CD4-positive, alpha-beta T cell treated with Interleukin-2 at 100 ng/mL for 4 hours (primary cell): Measurements from ENCODE around the gene TASP1.

Experiments
- DNase-seq: peaks from one replicate; pipeline ENCODE4 v3.0.0-alpha.2; 2020; ENCODE audit warnings: low spot score

TASP1 gene

GRCh38 chr20:13571662-13572061 is 67.1 kb downstream of the TASP1 start:
- no peak for DNase-seq

DNA sequence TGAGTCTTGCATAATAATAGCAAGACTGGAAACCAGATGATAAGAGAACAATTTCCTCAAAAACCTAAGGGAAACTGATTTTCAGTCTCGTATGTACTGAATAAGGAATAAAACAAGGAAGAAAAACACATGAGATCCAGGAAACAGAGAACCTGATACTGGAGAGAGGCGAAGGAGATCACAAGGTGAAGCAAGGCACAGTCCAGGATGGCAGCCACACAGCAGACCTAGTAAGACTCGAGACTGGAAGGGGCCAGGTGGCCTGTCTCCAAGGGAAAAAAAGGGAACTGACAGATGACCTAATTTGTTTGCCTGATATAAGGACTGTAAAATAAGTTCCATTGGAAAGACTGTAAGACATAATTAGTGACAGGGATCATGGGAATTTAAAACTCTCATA is 71.1 kb downstream of the TASP1 start:
- no peak for DNase-seq

DNA sequence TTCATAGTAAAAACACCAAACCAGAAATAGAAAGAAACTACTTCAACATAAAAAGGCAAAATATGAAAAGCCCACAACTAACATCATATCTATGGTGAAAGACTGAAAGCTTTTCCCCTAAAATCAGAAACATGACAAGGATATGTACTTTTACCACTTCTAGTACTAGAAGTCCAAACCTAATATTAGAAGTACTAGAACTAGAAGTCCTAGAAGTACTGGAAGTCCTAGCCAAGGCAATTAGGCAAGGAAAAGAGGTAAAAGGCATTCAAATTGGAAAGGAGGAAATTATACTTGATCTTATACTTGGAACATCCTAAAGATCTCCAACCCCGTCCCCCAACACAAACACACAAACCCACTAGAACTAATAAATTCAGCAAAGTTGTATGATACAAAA is 74.9 kb downstream of the TASP1 start:
- no peak for DNase-seq

- no peak for DNase-seq
Measured at GRCh38 chr20:13554706-13555105, 84.0 kb downstream of the TASP1 start.

DNA sequence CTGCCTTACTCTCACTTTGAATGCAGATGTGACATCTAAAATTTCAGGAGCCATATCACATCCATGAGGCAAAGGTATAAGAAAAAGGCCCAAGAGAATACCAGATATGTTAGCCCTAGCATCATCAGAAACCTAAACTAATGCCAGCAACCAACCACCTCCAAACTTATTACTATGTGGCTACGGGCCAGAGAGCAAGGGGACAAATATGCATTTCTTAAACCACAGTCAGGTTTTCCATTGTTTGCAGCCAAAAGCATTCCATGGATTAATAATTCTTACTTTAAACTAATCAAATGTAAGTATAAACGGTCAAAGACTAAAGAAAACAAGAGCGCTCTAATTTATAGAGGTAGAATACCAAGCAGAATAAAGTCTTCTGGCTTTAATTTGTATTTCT is 84.7 kb downstream of the TASP1 start:
- no peak for DNase-seq

GRCh38 chr20:13552061-13552460 is 86.7 kb downstream of the TASP1 start:
- no peak for DNase-seq

- DNase-seq, result no peak
Measured at GRCh38 chr20:13549451-13549850, 89.3 kb downstream of the TASP1 start.

- DNase-seq, result peak; percentile 62
Measured at GRCh38 chr20:13546497-13547131, 92.1 kb downstream of the TASP1 start.

DNA sequence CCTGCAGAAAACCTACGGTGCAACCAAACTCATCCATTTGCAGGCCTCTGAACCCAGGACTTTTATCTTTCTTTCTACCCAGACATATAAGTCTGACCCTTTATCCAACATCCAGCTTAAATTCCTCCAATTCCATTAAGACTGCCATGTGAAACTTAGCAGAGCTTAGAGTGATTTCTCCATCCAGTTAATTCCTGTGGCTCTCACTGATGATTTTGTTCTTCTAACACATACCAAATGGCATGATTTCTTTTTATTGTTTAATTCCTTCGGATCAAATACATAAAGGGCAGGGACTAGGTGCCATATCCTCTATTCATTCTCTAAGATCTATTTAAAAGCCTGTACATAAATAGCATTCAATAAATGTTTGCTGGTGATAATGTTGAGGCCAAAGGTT is 92.9 kb downstream of the TASP1 start:
- DNase-seq, result no peak

DNA sequence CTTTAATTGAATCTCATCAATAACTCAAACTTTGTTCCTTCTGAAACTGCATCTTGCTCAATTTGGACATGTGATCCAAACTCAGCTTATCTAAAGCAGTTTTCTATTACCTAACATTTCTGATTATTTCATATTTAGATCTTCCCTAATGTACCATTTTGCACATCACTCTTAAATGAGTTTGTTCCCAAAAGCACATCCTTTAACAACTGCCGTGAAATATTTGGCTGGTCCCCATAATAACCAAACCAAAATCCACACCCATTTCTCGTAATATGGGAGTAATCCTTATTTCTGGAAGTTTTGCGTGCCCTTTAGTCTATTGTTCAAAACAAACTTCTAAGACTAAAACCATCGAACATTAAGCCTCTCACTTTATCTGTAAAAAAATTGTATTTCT is 94.9 kb downstream of the TASP1 start:
- DNase-seq, result no peak

- no peak for DNase-seq
Measured at GRCh38 chr20:13535627-13536026, 103.1 kb downstream of the TASP1 start.

DNA sequence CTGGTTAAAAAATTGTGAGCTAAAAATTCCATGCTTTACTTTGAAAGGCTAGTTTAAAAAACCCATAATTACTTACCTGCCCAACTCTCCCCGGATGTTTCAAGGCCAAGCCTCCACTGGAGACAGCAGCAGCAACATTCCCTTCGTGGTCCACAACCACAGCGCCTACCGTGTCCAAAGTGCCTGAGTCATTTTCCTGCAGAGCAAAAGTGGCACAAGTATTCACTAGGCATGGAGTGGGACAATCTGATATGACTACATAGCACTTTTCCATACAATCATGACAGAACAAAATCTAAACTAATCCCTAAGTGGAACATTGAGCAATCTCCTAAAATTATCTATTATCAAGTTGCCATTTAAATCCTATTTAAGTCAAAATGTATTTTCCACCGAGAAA is 104.8 kb downstream of the TASP1 start:
- no peak for DNase-seq

DNA sequence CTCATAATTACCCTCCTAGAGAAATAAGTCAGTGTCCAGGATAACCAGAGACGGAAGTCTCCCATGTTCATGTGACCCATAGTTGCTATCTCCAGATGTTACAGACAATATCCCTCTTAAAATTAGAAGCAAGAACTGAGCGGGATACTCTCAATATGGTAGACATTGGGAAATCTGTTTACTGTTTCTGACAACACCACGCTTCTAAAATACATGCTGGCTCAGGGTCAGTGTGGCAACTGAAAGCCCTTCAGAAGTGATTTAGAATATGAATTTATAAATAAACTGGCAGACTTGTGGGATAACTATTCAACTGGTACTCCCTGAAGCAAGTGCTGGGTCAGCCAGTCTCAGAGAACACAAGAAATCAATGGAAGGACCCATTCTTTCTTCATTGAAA is 108.6 kb downstream of the TASP1 start:
- no peak for DNase-seq

DNA sequence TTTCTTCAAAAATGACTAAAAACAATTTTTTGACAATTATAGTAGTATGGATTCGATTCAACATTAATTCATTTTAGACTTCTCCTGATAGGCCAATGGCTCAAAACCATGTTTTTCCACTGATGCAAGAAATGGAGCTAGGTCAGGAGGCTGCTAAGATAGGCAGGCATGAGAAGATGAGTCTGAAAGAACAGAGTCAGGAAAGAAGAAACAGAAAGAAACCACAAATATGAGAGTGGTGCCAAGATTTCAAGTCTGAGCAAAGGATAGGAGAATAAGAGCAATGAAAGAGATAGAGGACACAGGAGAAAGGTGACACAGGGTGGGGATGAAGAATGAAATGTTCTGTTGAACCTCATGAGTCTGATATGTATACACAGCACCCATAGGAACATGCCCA is 112.2 kb downstream of the TASP1 start:
- no peak for DNase-seq

GRCh38 chr20:13525225-13525940 is 113.3 kb downstream of the TASP1 start:
- DNase-seq, result no peak

- no peak for DNase-seq
Measured at GRCh38 chr20:13524339-13524738, 114.4 kb downstream of the TASP1 start.

DNA sequence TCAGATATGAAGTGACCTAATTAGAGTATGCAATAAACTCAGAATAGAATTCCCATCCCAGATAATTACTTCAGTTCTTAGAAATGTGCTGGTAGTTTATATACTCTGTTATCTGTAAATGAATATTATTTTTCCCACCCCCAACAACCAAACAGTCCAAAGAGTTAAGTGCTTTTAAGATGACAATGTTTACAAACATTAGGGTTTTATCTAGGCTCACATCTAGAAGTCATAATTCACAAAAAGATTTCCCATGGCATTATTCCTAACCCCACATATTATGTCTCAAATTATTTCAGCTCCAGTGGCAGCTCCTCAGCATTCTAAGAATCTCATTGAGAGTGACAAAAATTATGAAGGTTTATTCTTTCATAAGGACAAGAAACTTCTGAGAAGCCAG is 120.9 kb downstream of the TASP1 start:
- DNase-seq, result no peak

GRCh38 chr20:13515796-13516558 is 122.8 kb downstream of the TASP1 start:
- no peak for DNase-seq

DNA sequence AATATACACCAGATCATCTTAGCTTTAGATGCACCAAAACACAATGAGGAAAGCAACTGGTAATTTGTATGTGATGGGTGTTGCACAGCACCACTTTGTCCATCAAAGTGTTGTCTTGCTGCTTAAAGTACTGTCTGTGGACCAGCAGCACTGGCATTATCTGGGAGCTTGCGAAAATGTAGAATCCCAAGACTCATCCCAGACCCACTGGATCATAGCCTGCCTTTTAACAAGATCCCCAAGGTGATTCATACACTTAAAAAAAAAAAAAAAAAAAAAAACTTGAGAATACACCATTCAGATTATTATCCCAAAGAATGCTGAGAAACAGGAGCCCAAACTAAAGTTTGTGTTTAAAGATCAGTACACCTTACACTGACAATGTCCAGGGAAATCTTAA is 123.4 kb downstream of the TASP1 start:
- no peak for DNase-seq

- DNase-seq, result no peak
Measured at GRCh38 chr20:13510837-13511488, 127.8 kb downstream of the TASP1 start.

- no peak for DNase-seq
Measured at GRCh38 chr20:13507646-13508045, 131.1 kb downstream of the TASP1 start.

DNA sequence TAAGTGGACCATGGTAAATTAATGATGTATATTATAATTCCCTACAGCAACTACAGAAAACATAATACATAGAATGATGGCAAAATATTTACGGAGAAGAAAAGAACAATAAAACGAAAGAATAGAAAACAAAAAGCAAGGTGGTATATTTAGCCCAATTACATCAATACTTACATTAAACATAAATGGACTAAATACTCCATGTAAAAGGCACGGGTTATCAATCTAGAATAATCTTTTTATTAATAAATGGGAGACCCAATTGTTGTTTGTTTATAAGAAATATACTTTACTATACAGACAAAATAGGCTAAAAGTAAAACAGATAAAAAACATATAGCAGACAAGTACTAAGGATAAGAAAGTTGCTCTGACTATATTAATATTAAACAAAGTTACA is 137.2 kb downstream of the TASP1 start:
- no peak for DNase-seq

- no peak for DNase-seq
Measured at GRCh38 chr20:13494019-13494418, 144.7 kb downstream of the TASP1 start.
